RWPE1 (cell line): ENCODE data around the gene HYAL1.

ENCODE experiments used
- CTCF ChIA-PET: fragments of 350-600 bp; sonication (Branson Sonifier 250); formaldehyde crosslinking; extraction: SDS; loops from one replicate; lab custom pipeline; 2021; lab: Yijun Ruan, JAX
- POLR2A ChIA-PET: fragments of 400-600 bp; formaldehyde crosslinking; extraction: SDS; loops from one replicate; lab custom pipeline; 2020; ENCODE audit warnings: antibody characterized with exemption; ENCODE audit not compliant: low non-redundant PET; lab: Yijun Ruan, JAX
- DNase-seq: peaks from one replicate; pipeline ENCODE4 v3.0.0; 2012; ENCODE audit warnings: low spot score
- H3K27ac ChIP-seq: fragments of 450-650 bp; 2 replicates; pipeline ENCODE4 v1.5.1; 2017
- TF ChIP-seq, protein P1 (sequence below): fragments of 450-650 bp; conservative IDR thresholded peaks from 2 replicates; pipeline ENCODE4 v1.5.1; 2017; ENCODE audit warnings: low read depth, mild to moderate bottlenecking

Gene HYAL1

DNA sequence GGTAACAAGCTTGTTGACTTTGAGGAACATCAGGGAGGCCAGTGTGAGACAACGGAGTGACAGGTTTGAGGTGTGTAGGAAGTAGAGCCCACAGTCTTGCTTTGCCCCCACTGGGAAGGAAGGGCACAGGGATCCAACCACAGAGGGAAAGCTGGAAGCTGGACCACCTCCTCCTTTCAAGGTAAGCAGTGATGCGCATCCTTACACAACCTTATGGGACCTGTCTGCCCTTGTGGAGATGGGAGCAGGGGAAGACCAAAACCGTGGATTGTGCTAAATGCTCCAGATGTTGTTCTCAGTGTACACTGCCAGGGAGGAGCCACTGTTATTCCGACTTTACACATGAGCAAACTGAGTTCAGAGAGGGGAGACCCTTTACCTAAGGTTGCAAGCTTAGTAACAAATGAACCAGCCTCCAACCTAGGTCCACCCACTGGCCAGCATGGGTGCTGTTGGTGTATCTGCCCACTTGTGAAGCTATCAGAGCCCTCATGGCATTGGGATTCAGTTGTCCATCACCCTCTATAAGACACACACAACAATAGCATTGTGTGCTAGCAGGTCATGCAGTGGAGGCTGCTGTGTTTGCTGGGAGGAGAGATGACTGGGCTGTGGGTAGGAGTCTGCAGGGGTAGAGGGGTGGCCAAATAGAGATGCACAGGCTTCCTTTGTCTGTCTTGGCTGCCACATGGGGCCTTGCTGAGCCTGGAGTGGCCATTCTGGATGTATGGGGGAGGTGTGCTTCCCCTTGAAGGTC, 25.1 kb downstream of the HYAL1 start:
- ChIA-PET CTCF (no interaction called here), POLR2A (no interaction called here)

DNA sequence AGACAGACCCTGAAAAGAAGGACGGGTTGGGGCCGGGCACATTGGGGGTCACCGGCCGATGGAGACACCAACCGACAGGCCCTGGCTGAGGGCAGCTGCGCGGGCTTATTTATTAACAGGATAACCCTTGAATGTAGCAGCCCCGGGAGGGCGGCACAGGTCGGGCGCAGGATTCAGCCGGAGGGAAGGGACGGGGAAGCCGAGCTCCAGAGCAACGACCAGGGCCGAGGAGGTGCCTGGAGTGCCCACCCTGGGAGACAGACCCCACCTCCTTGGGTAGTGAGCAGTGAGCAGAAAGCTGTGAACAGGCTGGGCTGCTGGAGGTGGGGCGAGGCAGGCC, 26.6 kb downstream of the HYAL1 start:
- TF ChIP-seq, protein P1, sequence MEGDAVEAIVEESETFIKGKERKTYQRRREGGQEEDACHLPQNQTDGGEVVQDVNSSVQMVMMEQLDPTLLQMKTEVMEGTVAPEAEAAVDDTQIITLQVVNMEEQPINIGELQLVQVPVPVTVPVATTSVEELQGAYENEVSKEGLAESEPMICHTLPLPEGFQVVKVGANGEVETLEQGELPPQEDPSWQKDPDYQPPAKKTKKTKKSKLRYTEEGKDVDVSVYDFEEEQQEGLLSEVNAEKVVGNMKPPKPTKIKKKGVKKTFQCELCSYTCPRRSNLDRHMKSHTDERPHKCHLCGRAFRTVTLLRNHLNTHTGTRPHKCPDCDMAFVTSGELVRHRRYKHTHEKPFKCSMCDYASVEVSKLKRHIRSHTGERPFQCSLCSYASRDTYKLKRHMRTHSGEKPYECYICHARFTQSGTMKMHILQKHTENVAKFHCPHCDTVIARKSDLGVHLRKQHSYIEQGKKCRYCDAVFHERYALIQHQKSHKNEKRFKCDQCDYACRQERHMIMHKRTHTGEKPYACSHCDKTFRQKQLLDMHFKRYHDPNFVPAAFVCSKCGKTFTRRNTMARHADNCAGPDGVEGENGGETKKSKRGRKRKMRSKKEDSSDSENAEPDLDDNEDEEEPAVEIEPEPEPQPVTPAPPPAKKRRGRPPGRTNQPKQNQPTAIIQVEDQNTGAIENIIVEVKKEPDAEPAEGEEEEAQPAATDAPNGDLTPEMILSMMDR = no peak
- H3K27ac ChIP-seq = no peak overlapping the region
- CTCF ChIA-PET = interaction anchor here (0.6 kb wide), 1 partner anchor 25 kb away, joined by 3 read pairs; no protein-coding TSS in a partner anchor
- POLR2A ChIA-PET = no interaction called here
- no peak for DNase-seq

More for the DNA sequence above, 25.1 kb downstream of the HYAL1 start:
- DNase-seq = no peak
- peak overlapping the region; percentile 27 for H3K27ac ChIP-seq
- TF ChIP-seq, protein P1 = no peak

DNA sequence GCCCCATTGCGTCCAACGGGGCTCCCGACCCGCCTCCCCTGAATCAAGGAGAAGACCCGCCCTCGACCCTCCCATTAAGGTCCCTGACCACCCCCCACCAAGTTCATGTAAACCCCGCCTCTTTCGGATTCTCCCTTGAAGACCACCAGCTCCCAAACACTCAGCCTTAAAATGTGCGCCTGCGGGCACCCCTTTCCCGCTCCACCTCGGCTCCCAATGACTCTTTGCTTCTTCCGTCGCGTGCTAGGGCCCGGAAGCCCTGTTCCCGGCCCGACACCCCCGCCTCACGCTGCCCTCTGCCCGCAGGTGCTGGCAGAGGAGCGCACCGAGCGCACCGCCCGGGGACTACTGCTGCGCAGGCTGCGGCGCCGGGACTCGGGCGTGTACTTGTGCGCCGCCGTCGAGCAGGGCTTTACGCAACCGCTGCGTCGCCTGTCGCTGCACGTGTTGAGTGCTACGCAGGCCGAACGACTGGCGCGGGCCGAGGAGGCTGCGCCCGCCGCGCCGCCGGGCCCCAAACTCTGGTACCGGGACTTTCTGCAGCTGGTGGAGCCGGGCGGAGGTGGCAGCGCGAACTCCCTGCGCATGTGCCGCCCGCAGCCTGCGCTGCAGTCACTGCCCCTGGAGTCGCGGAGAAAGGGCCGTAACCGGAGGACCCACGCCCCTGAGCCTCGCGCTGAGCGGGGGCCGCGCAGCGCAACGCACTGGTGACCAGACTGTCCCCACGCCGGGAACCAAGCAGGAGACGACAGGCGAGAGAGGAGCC, 27.2 kb downstream of the HYAL1 start:
- TF ChIP-seq, protein P1 = no peak
- POLR2A ChIA-PET = no interaction called here
- DNase-seq = no peak
- no peak overlapping the region for H3K27ac ChIP-seq
- CTCF ChIA-PET = no interaction called here

DNA sequence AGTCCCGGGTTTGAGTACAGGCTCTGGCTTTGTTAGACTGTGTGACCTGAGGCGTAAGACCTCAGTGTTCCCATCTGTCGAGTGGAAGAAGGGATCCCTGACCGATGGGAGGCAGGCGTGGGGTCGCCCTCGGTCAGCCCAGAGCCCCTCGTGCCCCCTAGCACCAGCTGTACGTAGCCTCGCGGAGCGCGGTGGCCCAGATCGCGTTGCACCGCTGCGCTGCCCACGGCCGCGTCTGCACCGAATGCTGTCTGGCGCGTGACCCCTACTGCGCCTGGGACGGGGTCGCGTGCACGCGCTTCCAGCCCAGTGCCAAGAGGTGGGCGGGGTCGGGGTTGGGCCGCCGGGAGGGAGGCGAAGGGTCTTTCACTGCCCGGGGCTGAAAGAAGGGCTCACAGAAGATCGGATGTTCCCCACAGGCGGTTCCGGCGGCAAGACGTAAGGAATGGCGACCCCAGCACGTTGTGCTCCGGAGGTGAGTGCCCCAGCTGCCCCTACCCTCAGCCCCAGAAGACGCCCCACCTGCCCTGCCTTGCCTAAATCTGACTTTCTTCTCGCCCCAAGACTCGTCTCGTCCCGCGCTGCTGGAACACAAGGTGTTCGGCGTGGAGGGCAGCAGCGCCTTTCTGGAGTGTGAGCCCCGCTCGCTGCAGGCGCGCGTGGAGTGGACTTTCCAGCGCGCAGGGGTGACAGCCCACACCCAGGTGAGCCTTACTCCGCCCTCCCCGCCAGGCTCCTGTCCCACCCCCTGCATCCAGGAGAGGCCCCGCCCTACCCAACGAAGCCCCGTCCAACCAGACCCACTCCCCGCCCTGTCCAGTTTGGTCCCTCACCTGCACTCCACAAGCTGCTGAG, 28.0 kb downstream of the HYAL1 start:
- TF ChIP-seq, protein P1 = no peak
- CTCF ChIA-PET = interaction anchor here (0.8 to 0.9 kb wide), 2 partner anchors 11 to 49 kb away, joined by 3 to 5 read pairs; no protein-coding TSS in a partner anchor
- H3K27ac ChIP-seq = no peak overlapping the region
- no peak for DNase-seq
- POLR2A ChIA-PET = no interaction called here

DNA sequence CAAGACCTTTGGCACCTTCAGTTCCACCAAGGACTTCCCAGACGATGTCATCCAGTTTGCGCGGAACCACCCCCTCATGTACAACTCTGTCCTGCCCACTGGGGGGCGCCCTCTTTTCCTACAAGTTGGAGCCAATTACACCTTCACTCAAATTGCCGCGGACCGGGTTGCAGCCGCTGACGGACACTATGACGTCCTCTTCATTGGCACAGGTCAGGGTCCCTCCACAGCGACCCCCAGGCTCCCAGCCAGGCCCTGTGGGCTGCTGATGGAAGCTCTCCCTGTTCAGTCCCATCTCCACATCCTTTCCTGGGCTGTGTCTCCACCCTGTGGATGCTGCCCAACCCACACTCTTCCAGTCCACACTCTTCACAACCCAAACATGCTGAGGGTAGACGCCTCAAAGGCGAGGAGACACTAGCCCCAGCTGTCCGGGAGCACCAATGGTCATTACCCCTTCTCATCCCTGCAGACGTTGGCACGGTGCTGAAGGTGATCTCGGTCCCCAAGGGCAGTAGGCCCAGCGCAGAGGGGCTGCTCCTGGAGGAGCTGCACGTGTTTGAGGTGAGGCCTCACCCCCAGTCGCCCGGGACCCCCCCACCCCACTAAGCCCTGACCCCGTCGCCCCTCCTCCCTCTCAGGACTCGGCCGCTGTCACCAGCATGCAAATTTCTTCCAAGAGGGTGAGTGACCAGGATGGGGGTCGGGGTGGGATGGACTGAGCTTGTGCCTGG, 28.8 kb downstream of the HYAL1 start:
- peak overlapping the region; percentile 1; the same call in 1 of the 2 replicates for H3K27ac ChIP-seq
- ChIA-PET POLR2A (no interaction called here), CTCF (interaction anchor here (0.7 to 0.9 kb wide), 3 partner anchors 10 to 218 kb away, joined by 3 to 5 read pairs (median 4); no protein-coding TSS in a partner anchor)
- no peak for DNase-seq
- TF ChIP-seq, protein P1 = peak; percentile 69
